Measurements from ENCODE around the gene SLC66A2.
"Not testable (repeated sequence)": the region's sequence is repeated elsewhere in the genome, so short reads cannot be mapped to it uniquely, and the experiment has no call there.

The SLC66A2 gene

GRCh38 chr18:79877163-79878091, 74.0 kb downstream of the SLC66A2 start:
- DNase-seq, result no peak

GRCh38 chr18:79876497-79876896, 75.0 kb downstream of the SLC66A2 start:
- DNase-seq, result no peak

- no peak for DNase-seq
Observed at GRCh38 chr18:79875931-79876461, 75.5 kb downstream of the SLC66A2 start.

- no peak for DNase-seq
Observed at GRCh38 chr18:79875531-79875919, 75.9 kb downstream of the SLC66A2 start.

GRCh38 chr18:79874553-79875530, 76.6 kb downstream of the SLC66A2 start:
- DNase-seq, result no peak

- DNase-seq, result no peak
Observed at GRCh38 chr18:79873449-79874110, 77.9 kb downstream of the SLC66A2 start.

- no peak for DNase-seq
Observed at GRCh38 chr18:79872527-79873444, 78.7 kb downstream of the SLC66A2 start.

- no peak for DNase-seq
Observed at GRCh38 chr18:79871481-79872091, 79.9 kb downstream of the SLC66A2 start.

- no peak for DNase-seq
Observed at GRCh38 chr18:79871026-79871390, 80.4 kb downstream of the SLC66A2 start.

- no peak for DNase-seq
Observed at GRCh38 chr18:79870301-79871025, 81.0 kb downstream of the SLC66A2 start.

- no peak for DNase-seq
Observed at GRCh38 chr18:79869591-79870300, 81.7 kb downstream of the SLC66A2 start.

- DNase-seq, result no peak
Observed at GRCh38 chr18:79868811-79869541, 82.5 kb downstream of the SLC66A2 start.

- DNase-seq, result no peak
Observed at GRCh38 chr18:79868168-79868784, 83.2 kb downstream of the SLC66A2 start.

GRCh38 chr18:79867666-79868065, 83.8 kb downstream of the SLC66A2 start:
- DNase-seq, result no peak

GRCh38 chr18:79866889-79867574, 84.4 kb downstream of the SLC66A2 start:
- peak; percentile 2 for DNase-seq

GRCh38 chr18:79865951-79866350, 85.5 kb downstream of the SLC66A2 start:
- not testable (repeated sequence) for DNase-seq

GRCh38 chr18:79864955-79865354, 86.5 kb downstream of the SLC66A2 start:
- DNase-seq, result not testable (repeated sequence)
